ENCODE data around the gene PRAC2.

- TF ChIP-seq CTCF (conservative IDR thresholded peaks at IDR 0.05; ENCODE audit: low read depth, low read length) (no peak), EZH2phosphoT487 (IDR thresholded peaks at IDR 0.05; ENCODE audit: borderline replicate concordance, low read length) (no peak)
These were observed 50.3 kb downstream of the PRAC2 start for GRCh38 chr17:48773245-48773644.
